PC-3 (cell line): ENCODE data around the gene OR13C5. TPM values are rescaled to one million over a fixed set of nuclear protein-coding genes. Genes with fewer than 3 reads are reported as not detected.

Experiments used
- ATAC-seq: fragments of 200-7000 bp; cut with Tn5 transposase; 2 replicates; pipeline ENCODE4 v1.9.1; 2020; ENCODE audit warnings: mild to moderate bottlenecking, moderate library complexity
- BruUV-seq: library from RNA; stranded (reverse); fragments of 400-500 nt; replicated peaks from 2 replicates; lab custom pipeline; 2021; lab: Mats Ljungman, UMichigan
- CTCF ChIA-PET: fragments of 300-600 bp; sonication (Branson Sonifier 250); formaldehyde crosslinking; loops from one replicate; lab custom pipeline; 2022; ENCODE audit warnings: antibody characterized with exemption; lab: Charles Lee
- POLR2A ChIA-PET: fragments of 300-600 bp; sonication (Branson Sonifier 250); formaldehyde crosslinking; loops from one replicate; lab custom pipeline; 2022; ENCODE audit warnings: antibody characterized with exemption; ENCODE audit not compliant: unreplicated experiment; lab: Charles Lee
- DNase-seq: peaks from one replicate; pipeline ENCODE4 v3.0.0-alpha.2; 2015
- H2AFZ ChIP-seq: fragments of 300-600 bp; sonication (generic); 2 replicates; pipeline ENCODE4 v1.6.0; 2016; ENCODE audit warnings: antibody characterized with exemption, low read length
- H3F3A ChIP-seq: fragments of 300-600 bp; sonication (generic); one replicate; pipeline ENCODE4 v1.6.0; 2017; ENCODE audit warnings: antibody characterized with exemption, low read length, control low read depth, mild to moderate bottlenecking; ENCODE audit not compliant: unreplicated experiment
- H3K27ac ChIP-seq: fragments of 300-600 bp; sonication (generic); 2 replicates; pipeline ENCODE4 v1.5.1; 2016; ENCODE audit warnings: mild to moderate bottlenecking, low read length
- H3K27me3 ChIP-seq: fragments of 300-600 bp; sonication (generic); 2 replicates; pipeline ENCODE4 v1.6.1; 2016; ENCODE audit warnings: low read length, mixed read lengths
- H3K36me3 ChIP-seq: fragments of 300-600 bp; sonication (generic); 2 replicates; pipeline ENCODE4 v1.6.1; 2016; ENCODE audit warnings: low read depth, mixed run types, low read length, mixed read lengths
- H3K4me1 ChIP-seq: fragments of 300-600 bp; sonication (generic); 2 replicates; pipeline ENCODE4 v1.5.1; 2016; ENCODE audit warnings: low read length; ENCODE audit not compliant: insufficient read depth
- H3K4me2 ChIP-seq: fragments of 300-600 bp; sonication (generic); 2 replicates; pipeline ENCODE4 v1.6.0; 2016; ENCODE audit warnings: low read length
- H3K4me3 ChIP-seq: fragments of 300-600 bp; sonication (generic); 2 replicates; pipeline ENCODE4 v1.5.1; 2016; ENCODE audit warnings: mild to moderate bottlenecking, low read length, mixed read lengths
- H3K79me2 ChIP-seq: fragments of 300-600 bp; sonication (generic); 2 replicates; pipeline ENCODE4 v1.6.1; 2017; ENCODE audit warnings: low read length, mixed read lengths
- H3K9ac ChIP-seq: fragments of 300-600 bp; sonication (generic); 2 replicates; pipeline ENCODE4 v1.6.0; 2016; ENCODE audit warnings: mild to moderate bottlenecking, low read length
- H3K9me2 ChIP-seq: fragments of 300-600 bp; sonication (generic); replicated peaks from 2 replicates; pipeline ENCODE4 v1.6.1; 2016; ENCODE audit warnings: mixed run types, low read length, mixed read lengths
- H3K9me3 ChIP-seq: fragments of 300-600 bp; sonication (generic); 2 replicates; pipeline ENCODE4 v1.6.1; 2016; ENCODE audit warnings: low read length, mixed read lengths
- H4K20me1 ChIP-seq: fragments of 300-600 bp; sonication (generic); 2 replicates; pipeline ENCODE4 v1.6.1; 2016; ENCODE audit warnings: low read length, mixed read lengths
- EZH2 ChIP-seq: fragments of 300-600 bp; sonication (generic); IDR thresholded peaks from one replicate; pipeline ENCODE4 v1.6.1; 2017; ENCODE audit warnings: antibody characterized with exemption, mild to moderate bottlenecking, low read length; ENCODE audit not compliant: unreplicated experiment
- EZH2phosphoT487 ChIP-seq: fragments of 300-600 bp; sonication (generic); IDR thresholded peaks from 2 replicates; pipeline ENCODE4 v1.6.1; 2018; ENCODE audit warnings: mild to moderate bottlenecking, antibody characterized with exemption, low read length, borderline replicate concordance
- intact Hi-C: fragments of 100-400 bp; cut with micrococcal nuclease; formaldehyde crosslinking; loops from 2 replicates; pipeline ENCODE4 v1.9.0; 2023
- total RNA-seq: library from RNA; depleted of rRNA; stranded (reverse); fragments of >200 nt; gene quantifications from 2 replicates; pipeline ENCODE4 v1.2.3, GENCODE V29; 2014
- TF ChIP-seq, protein P1 (sequence below): fragments of 300-600 bp; sonication (generic); conservative IDR thresholded peaks from 2 replicates; pipeline ENCODE4 v1.5.1; 2017; ENCODE audit warnings: antibody characterized with exemption, low read depth, mild to moderate bottlenecking, low read length

OR13C5 gene
- total RNA-seq, 1 experiment from 2014 or later, result not detected

DNA sequence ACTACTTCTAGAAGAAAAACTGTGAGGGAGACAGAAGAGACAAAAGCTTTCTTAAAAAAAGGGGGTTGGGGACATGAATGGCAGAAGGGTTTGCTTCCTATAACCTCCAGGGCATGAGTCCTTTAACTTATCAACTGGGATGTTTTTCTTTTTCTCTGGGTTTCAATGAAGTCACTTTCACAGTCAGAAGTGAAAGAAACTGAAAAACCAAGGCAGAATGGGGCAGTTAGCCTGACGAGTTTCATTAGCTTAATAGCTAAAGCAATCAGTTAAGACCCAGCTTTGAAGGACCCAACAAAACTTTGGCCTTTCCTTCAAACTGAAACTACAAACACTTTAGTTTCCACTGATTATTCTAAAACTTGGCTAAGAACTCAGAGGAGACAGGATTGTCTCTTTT, 34.9 kb downstream of the OR13C5 start:
- no peak for ATAC-seq
- no peak for DNase-seq
- TF ChIP-seq EZH2phosphoT487 (no peak), EZH2 (no peak)
- TF ChIP-seq, protein P1, sequence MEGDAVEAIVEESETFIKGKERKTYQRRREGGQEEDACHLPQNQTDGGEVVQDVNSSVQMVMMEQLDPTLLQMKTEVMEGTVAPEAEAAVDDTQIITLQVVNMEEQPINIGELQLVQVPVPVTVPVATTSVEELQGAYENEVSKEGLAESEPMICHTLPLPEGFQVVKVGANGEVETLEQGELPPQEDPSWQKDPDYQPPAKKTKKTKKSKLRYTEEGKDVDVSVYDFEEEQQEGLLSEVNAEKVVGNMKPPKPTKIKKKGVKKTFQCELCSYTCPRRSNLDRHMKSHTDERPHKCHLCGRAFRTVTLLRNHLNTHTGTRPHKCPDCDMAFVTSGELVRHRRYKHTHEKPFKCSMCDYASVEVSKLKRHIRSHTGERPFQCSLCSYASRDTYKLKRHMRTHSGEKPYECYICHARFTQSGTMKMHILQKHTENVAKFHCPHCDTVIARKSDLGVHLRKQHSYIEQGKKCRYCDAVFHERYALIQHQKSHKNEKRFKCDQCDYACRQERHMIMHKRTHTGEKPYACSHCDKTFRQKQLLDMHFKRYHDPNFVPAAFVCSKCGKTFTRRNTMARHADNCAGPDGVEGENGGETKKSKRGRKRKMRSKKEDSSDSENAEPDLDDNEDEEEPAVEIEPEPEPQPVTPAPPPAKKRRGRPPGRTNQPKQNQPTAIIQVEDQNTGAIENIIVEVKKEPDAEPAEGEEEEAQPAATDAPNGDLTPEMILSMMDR, result no peak
- Histone ChIP-seq H3K4me1 (no peaks in the 10 kb centered on the region), H2AFZ (no peak overlapping the region), H3K9ac (no peak overlapping the region), H3F3A (no peaks in the 10 kb centered on the region), H3K4me2 (no peak overlapping the region), H3K4me3 (no peak overlapping the region), H3K27ac (no peak overlapping the region), H4K20me1 (no peaks in the 10 kb centered on the region), H3K27me3 (no peaks in the 10 kb centered on the region), H3K9me3 (no peaks in the 10 kb centered on the region), H3K36me3 (no peaks in the 10 kb centered on the region), H3K9me2 (no peaks in the 10 kb centered on the region), H3K79me2 (no peaks in the 10 kb centered on the region)
- intact Hi-C loops, result no loop called here
- POLR2A ChIA-PET, result no interaction called here
- BruUV-seq, result no TSS peak
- CTCF ChIA-PET, result no interaction called here

DNA sequence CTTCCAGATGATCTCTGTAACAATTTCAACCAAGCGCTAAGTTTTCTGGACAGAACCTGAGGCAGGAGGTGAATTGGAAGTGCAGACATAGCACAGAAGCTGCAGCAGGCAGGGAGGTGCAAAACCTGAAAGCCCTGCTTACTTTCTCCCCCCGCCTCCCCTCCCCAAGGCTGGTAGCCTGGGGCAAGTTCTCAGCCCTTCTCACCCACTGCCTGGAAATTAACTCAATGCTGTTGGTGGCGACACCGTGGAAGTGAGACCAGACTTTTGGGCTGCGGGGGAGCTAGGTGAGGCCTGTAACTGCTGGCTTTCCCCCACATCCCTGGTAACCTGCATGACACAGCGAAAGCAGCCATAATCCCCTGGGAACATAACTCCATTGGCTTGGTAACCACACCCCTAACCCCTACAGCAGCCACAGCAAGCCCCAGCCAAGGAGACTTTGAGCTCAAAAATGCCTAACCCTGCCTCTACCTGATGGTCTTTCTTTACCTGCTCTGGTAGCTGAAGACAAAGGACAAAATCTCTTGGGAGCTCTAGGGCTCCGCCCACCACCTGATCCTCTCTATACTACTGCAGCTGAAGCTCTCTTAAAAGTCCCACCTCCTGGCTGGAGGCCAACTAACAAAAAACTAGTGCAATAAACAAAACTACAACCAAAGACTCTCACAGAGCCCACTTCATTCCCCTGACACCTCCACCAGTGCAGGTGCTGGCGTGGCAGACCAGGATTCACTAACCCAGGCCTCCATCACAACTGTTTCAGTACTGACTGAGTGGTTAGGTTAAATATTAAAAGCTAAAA, 42.2 kb downstream of the OR13C5 start:
- Histone ChIP-seq H3K79me2 (no peaks in the 10 kb centered on the region), H4K20me1 (no peaks in the 10 kb centered on the region), H3K4me1 (no peaks in the 10 kb centered on the region), H3K27me3 (no peaks in the 10 kb centered on the region), H3K36me3 (no peaks in the 10 kb centered on the region), H3K9me2 (no peaks in the 10 kb centered on the region), H3K9me3 (no peaks in the 10 kb centered on the region), H3K27ac (no peak overlapping the region), H2AFZ (no peak overlapping the region), H3F3A (no peaks in the 10 kb centered on the region), H3K9ac (no peak overlapping the region), H3K4me3 (no peak overlapping the region), H3K4me2 (no peak overlapping the region)
- POLR2A ChIA-PET, result no interaction called here
- no TSS peak for BruUV-seq
- TF ChIP-seq, protein P1, result no peak
- no peak for TF ChIP-seq EZH2
- no peak for TF ChIP-seq EZH2phosphoT487
- intact Hi-C loops, result no loop called here
- CTCF ChIA-PET, result no interaction called here
- DNase-seq (no peak), ATAC-seq (no peak)

DNA sequence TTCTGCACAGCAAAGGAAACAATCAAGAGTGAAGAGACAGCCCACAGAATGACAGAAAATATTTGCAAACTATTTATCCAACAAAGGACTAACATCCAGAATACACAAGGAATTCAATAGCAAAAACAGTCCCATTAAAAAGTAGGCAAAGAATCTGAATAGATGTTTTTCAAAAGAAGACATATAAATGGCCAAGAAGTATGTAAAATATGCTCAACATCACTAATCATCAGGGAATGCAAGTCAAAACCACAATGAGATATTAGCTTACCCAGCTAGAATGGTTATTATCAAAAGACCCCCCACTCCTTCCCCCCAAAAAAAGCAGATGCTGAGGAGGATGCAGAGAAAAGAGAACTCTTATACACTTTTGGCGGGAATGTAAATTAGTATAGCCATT, 43.7 kb downstream of the OR13C5 start:
- H3K4me3 ChIP-seq, result no peak overlapping the region
- intact Hi-C loops, result no loop called here
- POLR2A ChIA-PET, result no interaction called here
- no peaks in the 10 kb centered on the region for H3K79me2 ChIP-seq
- H3K27ac ChIP-seq, result no peak overlapping the region
- H4K20me1 ChIP-seq, result no peaks in the 10 kb centered on the region
- H3K27me3 ChIP-seq, result no peaks in the 10 kb centered on the region
- no peaks in the 10 kb centered on the region for H3K36me3 ChIP-seq
- CTCF ChIA-PET, result no interaction called here
- TF ChIP-seq EZH2phosphoT487 (no peak), EZH2 (no peak)
- TF ChIP-seq, protein P1, result no peak
- H3K9ac ChIP-seq, result no peak overlapping the region
- no peak for DNase-seq
- no peaks in the 10 kb centered on the region for H3F3A ChIP-seq
- ATAC-seq, result no peak
- no peak overlapping the region for H2AFZ ChIP-seq
- BruUV-seq, result no TSS peak
- no peaks in the 10 kb centered on the region for H3K9me2 ChIP-seq
- no peak overlapping the region for H3K4me2 ChIP-seq
- H3K9me3 ChIP-seq, result no peaks in the 10 kb centered on the region
- H3K4me1 ChIP-seq, result no peaks in the 10 kb centered on the region
